ENCODE data around the gene MON1B. TPM values are rescaled to one million over a fixed set of nuclear protein-coding genes. Genes with fewer than 3 reads are reported as not detected.
"Not testable (repeated sequence)": the region's sequence is repeated elsewhere in the genome, so short reads cannot be mapped to it uniquely, and the experiment has no call there.

The MON1B gene
- 7.7 and 9.5 TPM in 2 replicates for total RNA-seq

- peak; percentile 98 to 100 for DNase-seq (ENCODE audit: low read depth in 2 of 2)
Observed at GRCh38 chr16:77190478-77191258, at the start of gene MON1B. MON1B (plus strand) TSS chr16:77191190; CDS start chr16:77191486, 296 bp downstream.

- DNase-seq (ENCODE audit: low read depth in 2 of 2) = no peak
Observed at GRCh38 chr16:77143364-77143763, 47.6 kb upstream of the MON1B start.

GRCh38 chr16:77148121-77148520 is 42.9 kb upstream of the MON1B start:
- no peak for DNase-seq (ENCODE audit: low read depth in 2 of 2)

- DNase-seq (ENCODE audit: low read depth in 2 of 2) = no peak
Observed at GRCh38 chr16:77157346-77158058, 33.5 kb upstream of the MON1B start.

GRCh38 chr16:77158293-77158692 is 32.7 kb upstream of the MON1B start:
- no peak for DNase-seq (ENCODE audit: low read depth in 2 of 2)

GRCh38 chr16:77165006-77165405 is 26.0 kb upstream of the MON1B start:
- no peak for DNase-seq (ENCODE audit: low read depth in 2 of 2)

- not testable (repeated sequence) for DNase-seq (ENCODE audit: low read depth in 2 of 2)
Observed at GRCh38 chr16:77165536-77166236, 25.3 kb upstream of the MON1B start.

GRCh38 chr16:77166726-77167125 is 24.3 kb upstream of the MON1B start:
- DNase-seq (ENCODE audit: low read depth in 2 of 2) = no peak

- DNase-seq (ENCODE audit: low read depth in 2 of 2) = no peak
Observed at GRCh38 chr16:77168901-77169300, 22.1 kb upstream of the MON1B start.

- DNase-seq (ENCODE audit: low read depth in 2 of 2) = peak; percentile 45 to 58
Observed at GRCh38 chr16:77169650-77170236, 21.2 kb upstream of the MON1B start.

- DNase-seq (ENCODE audit: low read depth in 2 of 2) = no peak
Observed at GRCh38 chr16:77170805-77171204, 20.2 kb upstream of the MON1B start.

- DNase-seq (ENCODE audit: low read depth in 2 of 2) = peak; percentile 56 to 73
Observed at GRCh38 chr16:77171745-77172635, 19.0 kb upstream of the MON1B start.

- DNase-seq (ENCODE audit: low read depth in 2 of 2) = peak in 1 of 2 donors; percentile 80
Observed at GRCh38 chr16:77172951-77173350, 18.0 kb upstream of the MON1B start.

- no peak for DNase-seq (ENCODE audit: low read depth in 2 of 2)
Observed at GRCh38 chr16:77183137-77183536, 7.9 kb upstream of the MON1B start.

GRCh38 chr16:77186298-77186697 is 4.7 kb upstream of the MON1B start:
- not testable (repeated sequence) for DNase-seq (ENCODE audit: low read depth in 2 of 2)

- DNase-seq (ENCODE audit: low read depth in 2 of 2) = no peak
Observed at GRCh38 chr16:77190190-77190477, 856 bp upstream of the MON1B start.

- peak in 1 of 2 donors; percentile 21 for DNase-seq (ENCODE audit: low read depth in 2 of 2)
Observed at GRCh38 chr16:77191259-77191969, 424 bp downstream of the MON1B start.

GRCh38 chr16:77193377-77193776 is 2.4 kb downstream of the MON1B start:
- DNase-seq (ENCODE audit: low read depth in 2 of 2) = no peak

- DNase-seq (ENCODE audit: low read depth in 2 of 2) = no peak
Observed at GRCh38 chr16:77194295-77195231, 3.6 kb downstream of the MON1B start.

Data from dermis microvascular lymphatic vessel endothelial cell (primary cell).